SK-N-SH treated with all-trans-retinoic acid at 6 μM for 48 hours (cell line): ENCODE results near the gene H2AZ1.

ENCODE experiments used
- ATAC-seq: fragments of 200-7000 bp; cut with Tn5 transposase; 3 replicates; pipeline ENCODE4 v1.9.1; 2020; ENCODE audit warnings: mild to moderate bottlenecking, moderate library complexity
- ARNTL ChIP-seq: fragments of 450-650 bp; formaldehyde crosslinking; IDR thresholded peaks from 2 replicates; pipeline ENCODE4 v1.5.0; 2020; ENCODE audit warnings: low read depth, mild to moderate bottlenecking, moderate library complexity, borderline replicate concordance
- BACH2 ChIP-seq: fragments of 250-450 bp; sonication (Bioruptor Pico); IDR thresholded peaks from 2 replicates; pipeline ENCODE4 v1.9.0; 2021; ENCODE audit warnings: mild to moderate bottlenecking, borderline replicate concordance
- CSDC2 ChIP-seq: fragments of 250-450 bp; sonication (Bioruptor Pico); IDR thresholded peaks from 2 replicates; pipeline ENCODE4 v1.5.0; 2020; ENCODE audit warnings: mild to moderate bottlenecking, moderate library complexity
- CSRNP3 ChIP-seq: fragments of 250-450 bp; sonication (Bioruptor Pico); IDR thresholded peaks from 2 replicates; pipeline ENCODE4 v1.5.1; 2021; ENCODE audit warnings: mild to moderate bottlenecking, moderate library complexity
- ESRRG ChIP-seq: fragments of 250-450 bp; sonication (Bioruptor Pico); IDR thresholded peaks from 2 replicates; pipeline ENCODE4 v1.6.1; 2021; ENCODE audit warnings: mild to moderate bottlenecking
- GLIS3 ChIP-seq: fragments of 250-450 bp; sonication (Bioruptor Pico); IDR thresholded peaks from 2 replicates; pipeline ENCODE4 v1.5.0; 2020; ENCODE audit warnings: mild to moderate bottlenecking, moderate library complexity
- ISL1 ChIP-seq: fragments of 250-450 bp; sonication (Bioruptor Pico); IDR thresholded peaks from 2 replicates; pipeline ENCODE4 v2.1.2; 2022; ENCODE audit warnings: mild to moderate bottlenecking, moderate library complexity
- OSR1 ChIP-seq: fragments of 250-450 bp; sonication (Bioruptor Pico); IDR thresholded peaks from 2 replicates; pipeline ENCODE4 v1.8.0; 2022; ENCODE audit warnings: moderate library complexity, mild to moderate bottlenecking, inconsistent platforms
- PATZ1 ChIP-seq: fragments of 250-450 bp; sonication (Bioruptor Pico); IDR thresholded peaks from 2 replicates; pipeline ENCODE4 v1.8.0; 2020; ENCODE audit warnings: mild to moderate bottlenecking, moderate library complexity, borderline replicate concordance
- POU6F1 ChIP-seq: fragments of 250-450 bp; sonication (Bioruptor Pico); IDR thresholded peaks from 2 replicates; pipeline ENCODE4 v1.8.0; 2021; ENCODE audit warnings: low read depth, mild to moderate bottlenecking, moderate library complexity, borderline replicate concordance
- PPARA ChIP-seq: fragments of 250-450 bp; sonication (Bioruptor Pico); IDR thresholded peaks from 2 replicates; pipeline ENCODE4 v1.5.0; 2020; ENCODE audit warnings: mild to moderate bottlenecking, borderline replicate concordance
- RARB ChIP-seq: fragments of 250-450 bp; sonication (Bioruptor Pico); IDR thresholded peaks from 2 replicates; pipeline ENCODE4 v1.8.0; 2021; ENCODE audit warnings: mild to moderate bottlenecking, moderate library complexity
- SNAI2 ChIP-seq: fragments of 250-450 bp; sonication (Bioruptor Pico); IDR thresholded peaks from 2 replicates; pipeline ENCODE4 v1.5.0; 2020; ENCODE audit warnings: mild to moderate bottlenecking, moderate library complexity
- TCF4 ChIP-seq: fragments of 250-450 bp; sonication (Bioruptor Pico); IDR thresholded peaks from 2 replicates; pipeline ENCODE4 v1.8.0; 2021; ENCODE audit warnings: mild to moderate bottlenecking, moderate library complexity, borderline replicate concordance
- TOX ChIP-seq: fragments of 250-450 bp; sonication (Bioruptor Pico); IDR thresholded peaks from 2 replicates; pipeline ENCODE4 v1.8.0; 2021; ENCODE audit warnings: mild to moderate bottlenecking, moderate library complexity, borderline replicate concordance
- ZFP3 ChIP-seq: fragments of 250-450 bp; sonication (Bioruptor Pico); IDR thresholded peaks from 2 replicates; pipeline ENCODE4 v1.5.0; 2020; ENCODE audit warnings: mild to moderate bottlenecking, moderate library complexity
- ZFP30 ChIP-seq: fragments of 450-650 bp; formaldehyde crosslinking; IDR thresholded peaks from 2 replicates; pipeline ENCODE4 v1.5.0; 2022; ENCODE audit warnings: mild to moderate bottlenecking, moderate library complexity
- ZNF565 ChIP-seq: fragments of 450-650 bp; formaldehyde crosslinking; conservative IDR thresholded peaks from 2 replicates; pipeline ENCODE4 v1.5.0; 2020; ENCODE audit warnings: low read depth, mild to moderate bottlenecking, moderate library complexity
- ZNF70 ChIP-seq: fragments of 450-650 bp; formaldehyde crosslinking; IDR thresholded peaks from 2 replicates; pipeline ENCODE4 v1.5.0; 2020; ENCODE audit warnings: mild to moderate bottlenecking, moderate library complexity
- ZNF8 ChIP-seq: fragments of 450-650 bp; formaldehyde crosslinking; IDR thresholded peaks from 2 replicates; pipeline ENCODE4 v1.5.0; 2020; ENCODE audit warnings: mild to moderate bottlenecking, moderate library complexity
- TF ChIP-seq, protein P1 (sequence below): fragments of 250-450 bp; sonication (Bioruptor Pico); IDR thresholded peaks from 2 replicates; pipeline ENCODE4 v1.5.1; 2020; ENCODE audit warnings: low read depth, mild to moderate bottlenecking, moderate library complexity

Gene H2AZ1

DNA sequence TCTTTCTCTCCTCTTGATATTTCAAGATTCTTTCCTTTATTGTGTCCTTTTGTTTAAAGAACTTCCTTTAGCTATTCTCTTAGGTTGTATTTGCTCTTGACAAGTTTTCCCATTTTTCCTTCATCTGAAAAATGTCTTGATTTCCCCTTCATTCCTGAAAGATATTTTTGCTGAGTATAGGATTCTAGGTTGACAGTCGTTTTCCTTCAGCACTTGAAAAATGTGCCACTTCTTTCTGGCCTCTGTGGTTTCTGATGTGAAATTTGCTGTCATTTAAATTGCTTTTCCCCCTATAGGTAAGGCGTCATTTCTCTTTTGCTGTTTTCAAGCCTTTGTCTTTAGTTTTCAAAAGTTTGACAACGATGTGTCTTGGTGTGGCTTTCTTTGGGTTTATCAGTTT lies 32.5 kb downstream of the H2AZ1 start:
- no peak for TF ChIP-seq ZFP30 (CRISPR knock-in tag)
- TF ChIP-seq GLIS3 (CRISPR knock-in tag): no peak
- TF ChIP-seq ESRRG (CRISPR knock-in tag): no peak
- no peak for TF ChIP-seq SNAI2 (CRISPR knock-in tag)
- no peak for TF ChIP-seq CSRNP3 (CRISPR knock-in tag)
- no peak for TF ChIP-seq BACH2 (CRISPR knock-in tag)
- TF ChIP-seq, protein P1, sequence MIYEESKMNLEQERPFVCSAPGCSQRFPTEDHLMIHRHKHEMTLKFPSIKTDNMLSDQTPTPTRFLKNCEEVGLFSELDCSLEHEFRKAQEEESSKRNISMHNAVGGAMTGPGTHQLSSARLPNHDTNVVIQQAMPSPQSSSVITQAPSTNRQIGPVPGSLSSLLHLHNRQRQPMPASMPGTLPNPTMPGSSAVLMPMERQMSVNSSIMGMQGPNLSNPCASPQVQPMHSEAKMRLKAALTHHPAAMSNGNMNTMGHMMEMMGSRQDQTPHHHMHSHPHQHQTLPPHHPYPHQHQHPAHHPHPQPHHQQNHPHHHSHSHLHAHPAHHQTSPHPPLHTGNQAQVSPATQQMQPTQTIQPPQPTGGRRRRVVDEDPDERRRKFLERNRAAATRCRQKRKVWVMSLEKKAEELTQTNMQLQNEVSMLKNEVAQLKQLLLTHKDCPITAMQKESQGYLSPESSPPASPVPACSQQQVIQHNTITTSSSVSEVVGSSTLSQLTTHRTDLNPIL: no peak
- TF ChIP-seq TCF4 (CRISPR knock-in tag): no peak
- TF ChIP-seq CSDC2 (CRISPR knock-in tag): no peak
- TF ChIP-seq ZNF565 (CRISPR knock-in tag): no peak
- TF ChIP-seq ISL1 (CRISPR knock-in tag): no peak
- TF ChIP-seq ZFP3 (CRISPR knock-in tag): no peak
- no peak for TF ChIP-seq PATZ1 (CRISPR knock-in tag)
- TF ChIP-seq ZNF70 (CRISPR knock-in tag): no peak
- no peak for TF ChIP-seq ARNTL (CRISPR knock-in tag)
- no peak for TF ChIP-seq TOX (CRISPR knock-in tag)
- no peak for TF ChIP-seq PPARA
- TF ChIP-seq ZNF8 (CRISPR knock-in tag): no peak
- no peak for TF ChIP-seq RARB (CRISPR knock-in tag)
- TF ChIP-seq POU6F1 (CRISPR knock-in tag): no peak
- no peak for ATAC-seq

DNA sequence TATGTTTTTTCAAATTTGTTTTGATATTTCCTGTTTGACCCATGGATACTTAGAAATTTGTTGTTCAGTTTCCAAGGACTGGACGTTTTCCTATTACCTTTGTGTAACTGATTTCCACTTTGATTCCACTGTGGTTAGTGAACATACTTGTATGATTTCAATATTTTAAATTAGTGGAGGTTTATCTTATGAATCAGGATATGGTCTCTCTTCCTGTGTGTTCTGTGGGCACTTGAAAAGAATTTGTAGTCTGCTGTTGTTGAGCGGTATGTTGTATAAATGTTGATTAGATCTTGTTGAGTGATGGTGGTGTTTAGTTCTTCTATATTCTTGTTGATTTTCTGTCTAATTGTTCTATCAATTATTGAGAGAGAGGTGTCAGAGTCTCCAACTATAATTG lies 34.6 kb downstream of the H2AZ1 start:
- no peak for ATAC-seq

More for the DNA sequence above, 34.6 kb downstream of the H2AZ1 start:
- TF ChIP-seq ISL1 (CRISPR knock-in tag) (no peak), ARNTL (CRISPR knock-in tag) (no peak), TCF4 (CRISPR knock-in tag) (no peak), CSDC2 (CRISPR knock-in tag) (no peak), CSRNP3 (CRISPR knock-in tag) (no peak), OSR1 (no peak), PATZ1 (CRISPR knock-in tag) (no peak), POU6F1 (CRISPR knock-in tag) (no peak), TOX (CRISPR knock-in tag) (no peak), GLIS3 (CRISPR knock-in tag) (no peak)
